GM23338 (cell line): Measurements from ENCODE around the gene GRAMD4. TPM values are rescaled to one million over a fixed set of nuclear protein-coding genes. Genes with fewer than 3 reads are reported as not detected.

Source experiments
- ATAC-seq: fragments of 200-7000 bp; cut with Tn5 transposase; 3 replicates; pipeline ENCODE4 v1.9.1; 2020
- DNase-seq: peaks from one replicate; pipeline ENCODE4 v3.0.0-alpha.2; 2015; ENCODE audit warnings: low spot score
- H2AFZ ChIP-seq: fragments of 200-600 bp; sonication (generic); 2 replicates; pipeline ENCODE4 v1.8.0; 2016; ENCODE audit warnings: antibody characterized with exemption, mild to moderate bottlenecking, moderate library complexity
- H3F3A ChIP-seq: fragments of 200-600 bp; sonication (generic); replicated peaks from 2 replicates; pipeline ENCODE4 v1.8.0; 2017; ENCODE audit warnings: antibody characterized with exemption, mixed run types, low read depth
- H3K27ac ChIP-seq: fragments of 200-600 bp; sonication (generic); 2 replicates; pipeline ENCODE4 v1.6.1; 2016; ENCODE audit warnings: low read depth
- H3K27me3 ChIP-seq: fragments of 200-600 bp; sonication (generic); 2 replicates; pipeline ENCODE4 v1.8.0; 2016; ENCODE audit warnings: mild to moderate bottlenecking, mixed run types, moderate library complexity; ENCODE audit not compliant: insufficient read depth
- H3K36me3 ChIP-seq: fragments of 200-600 bp; sonication (generic); 2 replicates; pipeline ENCODE4 v1.8.0; 2016; ENCODE audit warnings: mild to moderate bottlenecking; ENCODE audit not compliant: insufficient read depth
- H3K4me1 ChIP-seq: fragments of 200-600 bp; sonication (generic); 2 replicates; pipeline ENCODE4 v1.8.0; 2016; ENCODE audit warnings: mild to moderate bottlenecking, moderate library complexity; ENCODE audit not compliant: insufficient read depth
- H3K4me2 ChIP-seq: fragments of 200-600 bp; sonication (generic); 2 replicates; pipeline ENCODE4 v1.7.1; 2017; ENCODE audit warnings: mixed run types
- H3K4me3 ChIP-seq: fragments of 200-600 bp; sonication (generic); 2 replicates; pipeline ENCODE4 v1.6.1; 2016; ENCODE audit warnings: mixed run types
- H3K79me2 ChIP-seq: fragments of 200-600 bp; sonication (generic); replicated peaks from 2 replicates; pipeline ENCODE4 v1.8.0; 2017; ENCODE audit warnings: mild to moderate bottlenecking; ENCODE audit not compliant: insufficient read depth
- H3K9me2 ChIP-seq: fragments of 200-600 bp; sonication (generic); 2 replicates; pipeline ENCODE4 v1.8.0; 2017; ENCODE audit not compliant: insufficient read depth
- H4K20me1 ChIP-seq: fragments of 200-600 bp; sonication (generic); replicated peaks from 2 replicates; pipeline ENCODE4 v1.8.0; 2017; ENCODE audit warnings: mild to moderate bottlenecking; ENCODE audit not compliant: insufficient read depth
- H3K27ac Mint-ChIP-seq: 2 replicates; pipeline ENCODE4 v1.8.0; 2020; ENCODE audit warnings: inconsistent platforms, mild to moderate bottlenecking, moderate library complexity, mixed read lengths
- H3K27me3 Mint-ChIP-seq: 3 replicates; pipeline ENCODE4 v1.8.0; 2022; ENCODE audit warnings: low read depth, mild to moderate bottlenecking, moderate library complexity, mixed read lengths, inconsistent platforms; ENCODE audit not compliant: insufficient read depth, poor library complexity
- H3K36me3 Mint-ChIP-seq: 3 replicates; pipeline ENCODE4 v1.8.0; 2021; ENCODE audit warnings: low read depth, mild to moderate bottlenecking, inconsistent platforms, moderate library complexity, mixed read lengths
- H3K4me1 Mint-ChIP-seq: 3 replicates; pipeline ENCODE4 v1.8.0; 2020; ENCODE audit warnings: mild to moderate bottlenecking, inconsistent platforms, mixed read lengths
- H3K4me3 Mint-ChIP-seq: 3 replicates; pipeline ENCODE4 v1.8.0; 2021; ENCODE audit warnings: moderate library complexity, mild to moderate bottlenecking, inconsistent platforms, mixed read lengths
- H3K9me3 Mint-ChIP-seq: 3 replicates; pipeline ENCODE4 v1.8.0; 2020; ENCODE audit warnings: moderate library complexity, mild to moderate bottlenecking, inconsistent platforms, mixed read lengths
- CTCF ChIP-seq, 2 experiments: fragments of 200-600 bp in 1 of 2; sonication (generic) in 1 of 2; conservative IDR thresholded peaks; 2 replicates each; pipeline versions ENCODE4 v1.5.1 to v1.6.1; 2016 to 2017; ENCODE audit warnings: antibody characterized with exemption in 2 of 2, low read depth in 2 of 2, mild to moderate bottlenecking in 2 of 2, moderate library complexity in 1 of 2
- ETS1 ChIP-seq: IDR thresholded peaks from 2 replicates; pipeline ENCODE4 v1.6.1; 2016; ENCODE audit warnings: antibody characterized with exemption
- REST ChIP-seq: IDR thresholded peaks from one replicate; pipeline ENCODE4 v1.6.1; 2018; ENCODE audit warnings: antibody characterized with exemption; ENCODE audit not compliant: unreplicated experiment
- polyA plus RNA-seq: library from polyadenylated mRNA; unstranded; fragments of >200 nt; fragmentation: Nextera tagmentation; extraction: Ambion mirVana; gene quantifications from 2 replicates; pipeline ENCODE4 v1.2.1, GENCODE V29; 2016
- total RNA-seq: library from RNA; depleted of rRNA; stranded (reverse); fragments of >200 nt; shearing (Covaris generic); gene quantifications from 2 replicates; pipeline ENCODE4 v1.2.3, GENCODE V29; 2014

Gene GRAMD4
- total and polyA plus RNA-seq, 2 experiments from 2014 or later: 2.7 to 81.8 TPM

GRCh38 chr22:46659791-46660186, 39.6 kb downstream of the GRAMD4 start:
- Histone ChIP-seq H3K4me1 (no peaks in the 10 kb centered on the region), H3K27ac (no peak overlapping the region), H2AFZ (no peak overlapping the region), H3K4me2 (no peak overlapping the region), H3K4me3 (no peak overlapping the region), H3F3A (no peaks in the 10 kb centered on the region), H3K9me2 (no peaks in the 10 kb centered on the region), H4K20me1 (no peaks in the 10 kb centered on the region), H3K79me2 (no peaks in the 10 kb centered on the region), H3K36me3 (no peaks in the 10 kb centered on the region), H3K27me3 (no peaks in the 10 kb centered on the region)
- ATAC-seq (no peak), DNase-seq (no peak)
- Mint-ChIP-seq H3K4me3 (no peak overlapping the region), H3K36me3 (no peaks in the 10 kb centered on the region), H3K9me3 (no peaks in the 10 kb centered on the region), H3K27ac (peak overlapping the region; percentile 92), H3K4me1 (peaks cover 17% of the 10 kb centered on the region; the same call in 2 of the 3 replicates), H3K27me3 (peaks cover 10% of the 10 kb centered on the region)
- no peak for TF ChIP-seq ETS1

- no peaks in the 10 kb centered on the region for H3K27me3 ChIP-seq
- no peaks in the 10 kb centered on the region for H3F3A ChIP-seq
- peak; percentile 70 for ATAC-seq
- H3K9me2 ChIP-seq: no peaks in the 10 kb centered on the region
- H3K27ac ChIP-seq: no peak overlapping the region
- Mint-ChIP-seq H3K9me3 (no peaks in the 10 kb centered on the region), H3K27ac (peak overlapping the region; percentile 85), H3K4me1 (peaks cover 17% of the 10 kb centered on the region; the same call in 2 of the 3 replicates), H3K4me3 (no peak overlapping the region; the same call in 2 of the 3 replicates), H3K27me3 (peaks cover 9% of the 10 kb centered on the region), H3K36me3 (no peaks in the 10 kb centered on the region)
- peak; percentile 53 for DNase-seq
- H3K4me2 ChIP-seq: no peak overlapping the region
- no peaks in the 10 kb centered on the region for H4K20me1 ChIP-seq
- no peak for TF ChIP-seq REST
- TF ChIP-seq CTCF (conservative IDR thresholded peaks at IDR 0.05; ENCODE audit: low read depth in 2 of 2): peak; percentile 15 to 25; a peak in 1 of 4 replicates
- H3K4me1 ChIP-seq: no peaks in the 10 kb centered on the region
- no peaks in the 10 kb centered on the region for H3K36me3 ChIP-seq
- no peak overlapping the region for H2AFZ ChIP-seq
- H3K4me3 ChIP-seq: no peak overlapping the region
- H3K79me2 ChIP-seq: no peaks in the 10 kb centered on the region
Measured at GRCh38 chr22:46660604-46661201, 40.5 kb downstream of the GRAMD4 start.
